Right atrium auricular region (tissue), 2 donors: ENCODE results near the gene SRGAP1. TPM values are rescaled to one million over a fixed set of nuclear protein-coding genes. Genes with fewer than 3 reads are reported as not detected.

Source experiments
- DNase-seq: peaks from one replicate; pipeline ENCODE4 v3.0.0-alpha.2; 2019; ENCODE audit warnings: low spot score
- H3K27ac ChIP-seq, 2 donors: fragments of 200-600 bp; sonication (generic); 1 replicate in 1 of 2; 2 replicates in 1 of 2; pipeline ENCODE4 v1.5.1; 2016 to 2019
- H3K27me3 ChIP-seq, 2 donors: fragments of 200-600 bp; sonication (generic); one replicate each; pipeline versions ENCODE4 v1.5.1 to v1.6.0; 2017 to 2019
- H3K36me3 ChIP-seq: fragments of 200-600 bp; sonication (generic); one replicate; pipeline ENCODE4 v1.5.1; 2016
- H3K4me1 ChIP-seq, 2 donors: fragments of 200-600 bp; sonication (generic); one replicate each; pipeline versions ENCODE4 v1.5.1 to v1.6.0; 2017 to 2019
- H3K4me3 ChIP-seq, 2 donors: fragments of 200-600 bp; sonication (generic); 1 replicate in 1 of 2; 2 replicates in 1 of 2; pipeline ENCODE4 v1.5.1; 2017 to 2019; ENCODE audit warnings: mild to moderate bottlenecking in 1 of 2, moderate library complexity in 1 of 2
- H3K9me3 ChIP-seq, 2 donors: fragments of 200-600 bp; sonication (generic); one replicate each; pipeline ENCODE4 v1.5.1; 2019
- total RNA-seq, 2 donors: library from RNA; depleted of rRNA; stranded (reverse); fragments of >200 nt; gene quantifications; one replicate each; pipeline ENCODE4 v1.1.0, GENCODE V29; 2016
- TF ChIP-seq, protein P1 (sequence below), 2 donors: fragments of 200-600 bp; sonication (generic); IDR thresholded peaks; one replicate each; pipeline ENCODE4 v1.5.1; 2019; ENCODE audit warnings: antibody characterized with exemption in 2 of 2

Gene SRGAP1
- total RNA-seq, 2 donors from 2014 or later = 1.4 to 3.3 TPM

DNA sequence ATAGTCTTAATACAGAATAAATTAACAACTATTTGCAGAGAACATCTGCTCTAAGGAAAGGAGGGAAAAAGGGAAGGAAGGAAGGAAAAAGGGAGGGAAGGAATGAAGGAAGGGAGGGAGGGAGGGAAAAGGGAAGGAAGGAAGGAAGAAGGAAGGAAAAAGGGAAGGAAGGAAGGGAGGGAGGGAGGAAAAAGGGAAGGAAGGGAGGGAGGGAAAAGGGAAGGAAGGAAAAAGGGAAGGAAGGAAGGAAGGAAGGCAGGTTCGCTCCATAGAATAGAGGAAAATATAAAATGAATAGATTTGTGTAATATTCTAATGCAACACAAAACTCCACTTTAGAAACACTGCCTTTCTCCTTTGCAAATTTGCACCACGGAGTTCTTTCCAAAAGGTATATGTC lies 361.0 kb downstream of the SRGAP1 start:
- H3K4me3 ChIP-seq = no peak overlapping the region
- no peak for DNase-seq
- H3K27ac ChIP-seq = no peak overlapping the region
- no peaks in the 10 kb centered on the region for H3K4me1 ChIP-seq
- H3K27me3 ChIP-seq = no peaks in the 10 kb centered on the region
- no peaks in the 10 kb centered on the region for H3K36me3 ChIP-seq
- TF ChIP-seq, protein P1, sequence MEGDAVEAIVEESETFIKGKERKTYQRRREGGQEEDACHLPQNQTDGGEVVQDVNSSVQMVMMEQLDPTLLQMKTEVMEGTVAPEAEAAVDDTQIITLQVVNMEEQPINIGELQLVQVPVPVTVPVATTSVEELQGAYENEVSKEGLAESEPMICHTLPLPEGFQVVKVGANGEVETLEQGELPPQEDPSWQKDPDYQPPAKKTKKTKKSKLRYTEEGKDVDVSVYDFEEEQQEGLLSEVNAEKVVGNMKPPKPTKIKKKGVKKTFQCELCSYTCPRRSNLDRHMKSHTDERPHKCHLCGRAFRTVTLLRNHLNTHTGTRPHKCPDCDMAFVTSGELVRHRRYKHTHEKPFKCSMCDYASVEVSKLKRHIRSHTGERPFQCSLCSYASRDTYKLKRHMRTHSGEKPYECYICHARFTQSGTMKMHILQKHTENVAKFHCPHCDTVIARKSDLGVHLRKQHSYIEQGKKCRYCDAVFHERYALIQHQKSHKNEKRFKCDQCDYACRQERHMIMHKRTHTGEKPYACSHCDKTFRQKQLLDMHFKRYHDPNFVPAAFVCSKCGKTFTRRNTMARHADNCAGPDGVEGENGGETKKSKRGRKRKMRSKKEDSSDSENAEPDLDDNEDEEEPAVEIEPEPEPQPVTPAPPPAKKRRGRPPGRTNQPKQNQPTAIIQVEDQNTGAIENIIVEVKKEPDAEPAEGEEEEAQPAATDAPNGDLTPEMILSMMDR (IDR thresholded peaks at IDR 0.05) = no peak
- no peaks in the 10 kb centered on the region for H3K9me3 ChIP-seq

DNA sequence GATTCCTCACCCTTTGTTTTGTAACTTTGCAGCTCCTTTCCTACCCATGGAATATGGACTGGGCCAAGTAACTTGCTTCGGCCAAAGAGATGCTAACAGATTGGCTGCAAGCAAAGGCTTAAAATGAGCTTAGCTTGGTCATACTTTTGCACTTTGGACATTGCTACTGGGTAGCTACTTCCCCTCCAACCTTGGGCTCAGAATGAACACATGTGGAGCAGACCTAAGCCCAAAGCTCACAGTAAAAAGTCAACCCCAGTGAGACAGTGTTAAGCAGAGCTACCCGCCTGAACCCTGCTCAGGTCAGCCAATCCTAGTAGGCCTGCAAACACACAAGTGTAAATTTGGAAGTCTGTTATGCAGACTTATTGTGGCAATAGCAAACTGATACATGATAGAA lies 363.0 kb downstream of the SRGAP1 start:
- H3K9me3 ChIP-seq = no peaks in the 10 kb centered on the region
- TF ChIP-seq, protein P1 (IDR thresholded peaks at IDR 0.05) = no peak

More for the DNA sequence above, 363.0 kb downstream of the SRGAP1 start:
- Histone ChIP-seq H3K27ac (no peak overlapping the region), H3K27me3 (no peaks in the 10 kb centered on the region), H3K4me3 (no peak overlapping the region), H3K4me1 (no peaks in the 10 kb centered on the region), H3K36me3 (no peaks in the 10 kb centered on the region)
- DNase-seq = no peak

Other genes starting within 250 kb of the SRGAP1 start
- gene DPY19L2, start 176.2 kb upstream of the SRGAP1 start, total RNA-seq = 10 to 100 TPM; 19.1 to 27.7 TPM
- gene RXYLT1, start 64.8 kb upstream of the SRGAP1 start, total RNA-seq = 10 to 100 TPM; 18.7 to 21.7 TPM